HL-60/S4 (cell line): Measurements from ENCODE around the gene CCND3.

Experiments
- in situ Hi-C: fragments of 300-500 bp; cut with MboI; formaldehyde crosslinking; loops from 2 replicates; pipeline ENCODE4 v1.14.3; 2022; ENCODE audit warnings: low sequenced_read_pairs

CCND3 gene

GRCh38 chr6:41927253-41927652 is 14.4 kb downstream of the CCND3 start:
- in situ Hi-C loops, result no loop called here

DNA sequence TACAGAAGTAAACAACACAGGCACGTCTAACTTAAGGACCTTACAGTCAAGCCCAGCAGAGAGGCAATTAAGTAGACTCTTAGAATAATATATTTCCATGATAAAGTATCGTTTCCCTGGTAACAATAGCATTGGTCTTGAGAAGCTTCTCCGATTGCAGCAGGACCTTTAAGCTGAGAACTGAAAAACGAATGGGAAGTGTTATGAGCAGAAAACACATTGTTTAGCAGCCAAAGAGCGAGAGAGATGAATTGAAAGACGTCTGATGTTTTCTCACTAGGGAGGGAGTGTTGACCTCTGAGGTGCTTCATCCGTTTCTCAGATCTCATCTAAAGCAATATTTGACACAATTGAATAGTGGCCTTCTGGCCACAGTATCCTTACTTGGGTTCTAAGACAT is 19.5 kb downstream of the CCND3 start:
- in situ Hi-C loops, result no loop called here

DNA sequence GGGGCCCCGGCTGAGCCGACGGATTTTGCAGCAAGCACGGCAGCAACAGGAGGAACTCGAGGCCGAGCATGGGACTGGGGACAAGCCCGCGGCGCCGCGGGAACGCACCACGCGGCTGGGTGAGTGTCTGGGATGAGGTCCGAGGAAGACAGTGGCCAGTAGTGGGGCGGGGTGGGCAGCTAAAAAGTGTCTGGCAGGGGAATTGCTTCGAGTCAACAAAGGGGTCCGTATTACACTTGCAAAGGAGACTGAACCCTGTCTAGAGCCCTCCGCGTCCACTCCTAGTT is 20.0 kb downstream of the CCND3 start:
- in situ Hi-C loops, result no loop called here

- in situ Hi-C loops, result no loop called here
Measured at GRCh38 chr6:41920921-41921711, 20.5 kb downstream of the CCND3 start, which contains the start of the genes BYSL and MED20. Gene BYSL (plus strand): TSS chr6:41921499. CDS start chr6:41921563, 64 bp downstream. Gene MED20 (minus strand): TSS chr6:41921139. CDS start chr6:41921018, 121 bp downstream.

GRCh38 chr6:41917528-41917927 is 24.1 kb downstream of the CCND3 start:
- in situ Hi-C loops, result no loop called here

- in situ Hi-C loops, result no loop called here
Measured at GRCh38 chr6:41914869-41915530, 26.6 kb downstream of the CCND3 start.

DNA sequence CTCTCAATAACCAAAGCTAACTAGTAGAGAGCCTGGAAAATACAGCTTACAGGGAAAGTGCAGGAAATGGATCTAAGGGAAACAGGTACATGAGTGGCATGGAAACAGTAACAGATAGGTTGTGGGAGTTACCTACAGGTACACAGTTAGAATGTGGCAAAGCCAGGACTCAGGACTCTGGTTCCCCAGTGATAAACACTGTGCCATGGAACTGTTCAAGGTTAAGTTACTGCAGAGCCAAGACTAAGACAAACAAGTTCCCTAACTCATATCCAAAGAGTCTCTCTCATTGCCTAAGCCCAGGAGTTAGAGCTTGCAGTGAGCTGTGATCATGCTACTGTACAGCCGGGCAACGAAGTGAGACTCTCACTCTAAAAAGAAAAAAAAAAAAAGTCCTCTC is 27.3 kb downstream of the CCND3 start:
- in situ Hi-C loops, result no loop called here

DNA sequence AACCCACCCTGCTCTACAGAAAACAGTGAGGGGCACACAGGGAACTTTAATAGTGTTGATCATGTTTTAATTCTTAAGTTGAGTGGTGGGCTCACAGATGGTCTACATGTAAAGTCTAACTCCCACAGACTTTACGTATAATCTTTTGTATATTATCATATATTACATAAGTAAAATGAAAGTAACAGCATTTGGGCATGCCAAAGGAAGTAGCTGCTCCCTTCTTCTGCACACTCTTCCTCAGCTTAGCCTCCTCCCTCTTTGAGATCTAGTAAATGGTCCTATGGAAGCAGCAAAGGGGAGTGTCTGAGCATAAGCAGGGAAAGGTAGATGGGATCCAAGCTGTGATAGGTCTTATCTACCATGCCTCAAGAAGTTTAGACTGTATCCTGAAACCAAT is 31.9 kb downstream of the CCND3 start:
- in situ Hi-C loops, result loop anchor here (10.0 kb wide), 1 partner anchor 135 kb away; no protein-coding TSS in a partner anchor

DNA sequence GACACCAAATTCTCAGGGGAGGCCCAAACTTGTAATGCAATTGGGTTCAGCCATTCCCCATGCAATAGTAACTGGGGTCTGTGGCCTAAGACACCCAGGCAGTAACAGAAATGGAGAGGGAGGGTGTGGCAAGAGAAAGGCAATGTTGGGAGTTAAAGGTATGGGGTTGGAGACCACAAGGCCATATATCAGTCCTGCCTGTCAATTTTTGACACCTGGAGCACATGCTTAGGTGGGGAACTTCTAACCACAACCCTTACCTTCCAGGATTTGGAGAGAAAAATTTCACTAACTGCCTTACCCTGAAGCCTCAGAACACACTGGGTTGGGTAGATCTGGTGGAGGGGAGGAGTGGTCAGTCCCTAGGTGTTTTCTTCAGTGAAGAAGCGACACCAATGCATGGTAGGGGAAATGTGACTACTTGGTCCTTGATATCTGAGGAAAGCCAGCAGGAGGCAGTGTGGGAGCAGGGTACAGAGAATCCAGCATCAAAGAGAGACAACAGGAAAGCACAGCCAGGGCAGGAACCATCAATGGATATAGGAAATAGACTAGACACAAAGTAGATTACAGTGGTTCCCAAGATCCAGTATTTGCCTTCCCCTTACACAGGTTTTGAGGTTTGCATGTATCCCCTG is 39.6 kb downstream of the CCND3 start:
- in situ Hi-C loops, result loop anchor here (10.0 kb wide), 1 partner anchor 143 kb away; no protein-coding TSS in a partner anchor

DNA sequence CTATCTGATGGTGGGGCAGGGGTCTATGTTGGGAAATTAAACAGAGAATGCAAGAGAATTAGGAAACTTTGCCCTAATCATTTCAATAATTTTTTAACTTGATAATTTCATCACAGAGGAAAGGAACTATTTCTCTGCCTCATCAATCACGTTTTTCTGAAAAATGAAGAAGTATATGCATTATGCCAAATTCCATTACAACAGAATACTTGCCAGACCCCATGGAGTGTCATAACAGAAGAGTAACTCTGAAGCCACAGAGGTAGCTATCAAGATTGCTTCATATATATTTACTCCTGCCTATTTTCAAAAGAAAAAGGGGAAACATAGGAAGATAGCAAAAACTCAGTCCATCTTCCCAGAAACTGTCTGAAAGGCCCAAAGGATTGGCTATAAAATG is 40.7 kb downstream of the CCND3 start:
- in situ Hi-C loops, result loop anchor here (10.0 kb wide), 1 partner anchor 144 kb away; no protein-coding TSS in a partner anchor

DNA sequence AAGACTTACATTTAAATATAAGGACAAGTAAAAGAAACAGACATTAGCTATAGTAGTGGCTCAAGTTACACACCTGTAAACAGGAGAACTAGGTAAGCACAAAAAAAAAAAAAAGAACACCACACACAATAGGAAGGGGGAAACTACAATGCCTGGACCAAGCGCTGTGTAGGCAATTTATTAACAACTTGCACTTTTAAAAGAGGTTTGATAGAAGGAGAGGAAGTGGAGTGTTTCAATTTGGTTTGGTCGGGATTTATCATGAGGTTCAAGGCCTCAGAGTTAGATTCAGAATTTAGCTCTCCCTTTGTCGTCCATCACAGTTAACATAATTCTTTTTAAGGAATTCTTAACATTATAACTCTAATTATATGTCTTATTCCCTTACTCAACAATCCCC is 45.3 kb downstream of the CCND3 start:
- in situ Hi-C loops, result no loop called here

- in situ Hi-C loops, result no loop called here
Measured at GRCh38 chr6:41895300-41896233, 46.0 kb downstream of the CCND3 start, which contains the start of gene USP49. Gene USP49 (minus strand): TSS chr6:41895375. CDS start chr6:41806983, 88,392 bp downstream.

DNA sequence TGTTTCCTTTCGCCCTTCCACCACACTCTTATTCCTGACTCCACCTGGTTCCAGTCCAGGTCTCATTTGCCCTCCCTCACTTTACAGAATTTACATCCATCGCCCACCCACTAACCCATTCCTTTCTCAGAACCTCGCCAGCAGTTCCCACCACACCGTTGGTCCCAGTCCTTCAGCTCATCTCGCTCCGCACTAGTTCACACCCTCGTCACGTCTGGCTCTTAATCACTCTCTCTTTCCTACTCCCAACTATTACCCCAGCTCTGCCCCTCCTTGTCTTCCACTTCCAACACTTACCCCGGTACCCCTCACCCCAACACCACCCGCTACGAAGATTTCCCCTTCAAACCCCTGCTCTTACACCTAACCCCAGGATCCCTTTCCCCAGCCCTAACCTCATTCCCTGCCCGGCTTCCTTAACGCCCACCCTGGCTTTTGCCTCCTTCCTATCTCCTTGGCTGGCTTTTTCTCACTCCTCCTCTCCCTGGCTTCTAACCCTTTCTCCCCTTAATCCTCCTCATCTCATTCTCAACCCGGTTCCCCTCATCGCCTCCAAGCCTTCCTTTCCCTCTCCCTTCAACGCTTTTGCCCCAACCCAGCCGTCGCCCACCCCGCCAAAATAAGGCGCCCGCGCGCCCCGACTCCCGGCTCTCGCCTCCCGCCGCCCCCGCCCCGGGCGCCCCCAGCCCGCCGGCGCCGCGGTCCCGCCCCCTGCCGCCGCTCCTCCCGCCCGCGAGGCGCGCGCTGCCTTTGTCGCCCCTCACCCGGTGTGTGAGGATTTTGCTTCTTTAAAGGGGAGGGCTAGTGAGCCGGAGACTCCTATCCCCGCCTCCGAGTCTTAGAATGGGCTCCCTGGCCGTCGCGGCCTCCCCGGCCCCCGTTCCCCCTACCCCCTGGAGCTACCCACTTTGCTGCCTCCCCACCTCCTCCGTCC is 47.0 kb downstream of the CCND3 start:
- in situ Hi-C loops, result no loop called here

DNA sequence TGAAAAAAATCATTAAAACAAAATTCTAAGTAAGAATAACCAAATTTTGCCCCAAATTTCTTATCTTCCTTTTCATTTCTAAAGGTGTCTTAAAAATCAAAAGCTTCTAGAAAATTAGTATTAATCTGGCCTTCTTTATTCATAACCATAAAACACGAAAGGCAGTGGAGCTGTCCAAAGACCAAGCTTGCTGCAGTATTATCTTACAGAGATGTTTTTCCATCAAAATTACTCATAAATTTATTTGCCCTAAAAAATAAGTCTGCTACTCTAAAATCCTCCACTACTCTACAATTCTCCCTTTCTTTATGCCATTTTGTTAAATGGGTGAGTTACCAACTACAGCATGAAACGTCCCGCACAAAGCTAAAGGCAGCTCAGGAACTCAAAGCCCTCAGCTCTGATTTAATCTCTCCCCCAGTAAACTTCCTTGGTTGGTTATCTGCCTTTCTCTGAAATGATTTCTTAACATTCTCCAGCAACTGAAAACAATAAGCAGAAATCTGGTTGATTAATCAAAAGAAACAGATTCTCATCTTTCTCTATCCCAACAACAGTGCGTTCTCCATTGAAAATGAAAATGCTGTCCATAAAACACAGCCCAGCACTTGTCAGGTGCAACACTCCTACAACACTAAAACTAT is 48.6 kb downstream of the CCND3 start:
- in situ Hi-C loops, result no loop called here

- in situ Hi-C loops, result no loop called here
Measured at GRCh38 chr6:41887331-41887751, 54.3 kb downstream of the CCND3 start.

- in situ Hi-C loops, result no loop called here
Measured at GRCh38 chr6:41885930-41886329, 55.7 kb downstream of the CCND3 start.

GRCh38 chr6:41884957-41885356 is 56.7 kb downstream of the CCND3 start:
- in situ Hi-C loops, result no loop called here
